ENCODE measurements around the gene ENDOU. TPM values are rescaled to one million over a fixed set of nuclear protein-coding genes. Genes with fewer than 3 reads are reported as not detected.

ENDOU gene
- total RNA-seq, 1 donor from 2014 or later: not detected

DNA sequence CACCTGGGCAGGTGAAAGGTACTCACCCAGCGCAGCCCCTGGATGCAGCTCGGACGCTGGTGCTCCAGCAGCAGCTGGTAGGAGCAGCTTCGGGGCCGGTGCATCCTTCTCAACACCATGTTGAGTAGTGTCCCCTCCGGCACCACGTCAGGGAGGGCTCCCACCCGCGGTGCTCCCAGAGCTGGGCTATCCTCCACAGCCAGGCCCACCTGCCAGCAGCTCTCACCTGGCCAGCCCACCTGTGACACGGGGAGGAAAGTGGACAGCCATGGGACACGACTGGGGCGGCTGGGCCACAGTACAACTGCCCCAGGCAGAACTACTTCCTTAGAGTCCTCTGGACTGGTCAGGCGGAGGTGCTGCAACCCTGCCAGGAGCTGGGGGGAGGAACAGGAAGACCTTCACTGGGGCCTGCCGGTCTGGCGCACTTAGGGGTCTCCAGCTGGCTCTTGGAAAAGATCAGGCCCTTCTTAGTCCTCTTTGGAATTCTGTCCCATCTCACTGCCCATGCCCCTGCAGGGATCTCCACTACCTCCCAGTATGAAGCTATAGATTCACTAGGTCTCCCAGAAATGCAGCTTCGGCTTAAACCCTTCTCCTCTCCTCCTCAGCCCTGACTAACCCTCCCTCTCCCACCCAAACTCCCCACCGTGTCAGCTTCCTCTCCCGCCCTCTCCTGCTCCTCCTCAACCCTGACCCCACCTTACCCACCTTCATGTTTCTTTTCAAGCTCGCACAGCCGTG is 32.7 kb upstream of the ENDOU start:
- ATAC-seq (peak; percentile 19), DNase-seq (ENCODE audit: low spot score) (no peak)

- no peak for ATAC-seq
- no peak for DNase-seq (ENCODE audit: low spot score)
Measured at GRCh38 chr12:47757364-47757839, 32.1 kb upstream of the ENDOU start.

DNA sequence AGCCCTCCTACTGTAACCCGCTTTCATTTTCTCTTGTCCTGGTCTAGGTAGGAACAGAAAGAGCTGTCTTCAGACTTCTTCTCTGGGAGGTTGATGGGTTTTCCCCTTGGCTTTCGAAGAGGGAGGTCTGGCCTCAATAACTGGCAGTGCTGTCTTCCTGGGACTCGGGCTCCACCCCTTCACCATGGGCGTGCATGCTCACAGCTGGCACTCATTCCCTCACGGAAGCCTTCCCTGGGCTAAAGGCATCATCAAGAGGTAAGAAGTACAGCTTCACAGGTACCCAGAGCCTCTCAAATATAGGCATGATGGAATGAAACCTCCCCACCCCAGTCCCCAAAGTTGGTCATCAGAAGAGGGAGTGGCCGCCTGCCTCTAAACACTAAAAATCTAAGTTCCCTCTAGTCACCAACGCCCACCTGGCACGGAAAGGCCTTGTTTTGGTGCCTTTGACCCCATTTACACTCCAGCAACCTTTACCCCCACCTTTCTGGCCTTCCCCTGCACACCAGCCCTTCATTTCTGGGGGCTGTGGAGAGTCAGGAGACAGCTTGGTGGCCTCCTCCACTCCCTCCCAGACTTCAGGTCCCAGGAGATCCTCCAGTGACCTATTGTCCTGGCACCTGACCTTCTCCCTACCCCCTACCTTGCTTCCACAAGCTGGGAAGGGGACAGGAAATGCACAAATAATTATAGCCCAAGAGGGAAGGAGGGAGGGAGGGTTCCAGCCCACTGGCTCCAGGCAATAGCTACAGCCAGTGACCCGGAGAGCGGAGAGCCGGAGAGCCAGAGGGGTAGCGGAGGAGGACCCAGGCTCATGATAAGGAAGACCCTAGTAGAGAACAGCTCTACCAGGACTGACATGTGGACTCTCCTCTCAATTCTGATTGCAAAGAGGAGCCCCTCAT is 30.6 kb upstream of the ENDOU start:
- DNase-seq (ENCODE audit: low spot score): no peak
- no peak for ATAC-seq

- no peak for DNase-seq (ENCODE audit: low spot score)
- no peak for ATAC-seq
Measured at GRCh38 chr12:47754881-47755280, 29.6 kb upstream of the ENDOU start.

GRCh38 chr12:47754126-47754525 is 28.8 kb upstream of the ENDOU start:
- ATAC-seq (no peak), DNase-seq (ENCODE audit: low spot score) (no peak)

DNA sequence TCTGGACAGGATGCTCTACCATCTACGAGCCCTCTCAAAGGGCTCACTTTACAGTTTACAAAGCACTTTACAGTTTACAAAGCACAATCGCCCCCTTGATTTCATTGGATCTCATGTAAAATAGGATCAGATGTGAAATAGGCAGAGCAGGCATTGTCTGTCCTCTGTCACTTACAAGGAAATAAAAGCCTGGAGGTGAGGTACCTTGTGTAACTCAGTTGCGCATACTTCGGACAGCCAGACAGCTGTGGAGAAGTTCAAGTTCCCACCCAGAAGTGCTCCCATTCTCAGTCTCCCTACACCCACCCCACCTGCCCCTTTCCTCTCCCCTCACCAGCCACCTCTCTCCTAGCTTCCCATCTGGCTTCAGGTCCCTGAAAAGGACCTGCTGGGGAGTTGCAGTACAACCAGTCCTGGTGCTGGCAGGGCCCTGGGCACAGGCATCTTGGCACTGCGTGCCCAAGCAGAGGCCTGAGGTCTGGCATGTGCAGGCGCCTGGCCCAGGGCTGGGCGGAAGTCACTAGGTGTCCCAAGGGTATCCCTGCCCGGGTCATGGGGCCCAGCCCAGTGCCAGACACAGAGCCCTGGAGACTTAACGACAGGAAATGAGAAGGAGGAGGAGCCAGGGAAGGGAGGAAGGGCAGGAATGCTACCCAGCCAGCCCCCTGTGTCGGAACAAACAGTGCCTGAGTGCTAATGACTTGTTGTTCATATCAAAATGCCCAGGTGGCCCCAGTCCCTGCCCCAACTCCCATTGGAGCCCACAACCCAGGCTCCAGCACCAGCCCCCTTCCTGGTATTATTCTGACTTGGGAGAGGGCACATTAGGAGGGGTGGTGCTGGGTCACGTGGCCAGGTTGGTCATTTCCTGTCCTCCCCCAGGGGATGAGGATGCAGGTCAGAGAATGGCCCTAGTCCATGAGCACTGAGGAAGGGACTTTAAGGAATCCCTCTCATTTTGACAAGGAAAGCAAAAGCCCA is 28.0 kb upstream of the ENDOU start:
- peak; percentile 46 for ATAC-seq
- no peak for DNase-seq (ENCODE audit: low spot score)

DNA sequence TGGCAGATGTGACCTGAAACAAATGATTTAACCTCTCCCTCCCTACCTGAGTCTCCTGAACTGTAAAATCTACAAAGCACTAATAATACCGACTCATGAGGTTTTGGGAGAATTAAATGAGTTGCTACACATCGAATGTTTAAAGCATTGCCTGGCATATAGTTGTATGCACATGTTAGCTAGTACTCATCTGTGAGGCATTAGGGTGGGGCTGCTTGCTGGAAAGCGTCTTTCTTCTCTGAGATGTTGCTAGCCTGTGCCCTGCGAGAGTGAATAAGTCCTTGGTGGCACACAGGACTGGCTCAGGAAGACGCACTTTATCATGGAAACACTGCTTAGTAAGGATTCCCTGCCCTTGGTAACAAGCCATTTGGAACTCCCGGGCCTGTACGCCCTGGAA is 27.3 kb upstream of the ENDOU start:
- DNase-seq (ENCODE audit: low spot score) (no peak), ATAC-seq (no peak)

DNA sequence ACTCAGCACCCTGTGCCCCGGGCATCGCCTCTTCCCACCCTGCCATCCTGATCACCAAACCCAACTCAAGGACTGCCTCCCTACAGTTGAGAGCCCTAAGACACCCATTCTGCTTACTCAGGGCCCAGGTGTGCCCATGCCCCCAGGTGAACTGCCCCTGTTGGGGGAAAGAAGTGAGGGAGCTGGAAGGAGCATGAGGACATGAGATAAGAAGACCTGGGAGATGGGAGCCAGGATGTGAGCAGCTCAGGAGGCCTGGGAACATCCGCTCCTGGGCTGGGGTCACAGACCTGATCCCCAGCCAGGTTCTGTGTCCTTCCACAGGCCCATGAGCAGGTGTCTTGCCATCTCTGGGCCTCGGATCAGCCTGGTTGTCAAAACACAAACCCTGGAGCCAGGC is 26.8 kb upstream of the ENDOU start:
- ATAC-seq (no peak), DNase-seq (ENCODE audit: low spot score) (no peak)

DNA sequence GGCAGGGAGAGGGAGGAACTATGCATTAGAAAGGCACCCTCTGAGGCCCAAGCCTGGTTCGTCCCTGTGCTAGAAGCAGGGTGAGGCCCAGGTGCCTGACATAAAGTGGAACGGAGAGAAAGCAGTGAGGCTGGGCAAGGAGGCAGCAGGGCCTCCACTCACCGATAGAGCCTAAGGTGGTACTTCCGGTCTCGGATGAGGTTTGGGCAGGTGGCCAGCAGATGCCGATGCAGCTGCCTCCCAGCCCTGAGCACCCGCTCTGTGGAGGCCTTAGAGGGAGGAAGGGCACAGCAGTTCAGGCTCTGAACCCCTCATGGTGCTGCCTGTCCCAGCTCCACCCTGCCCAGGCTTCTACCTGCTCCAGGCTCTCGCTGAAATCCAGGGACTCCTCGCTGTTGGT is 26.3 kb upstream of the ENDOU start:
- no peak for DNase-seq (ENCODE audit: low spot score)
- no peak for ATAC-seq

DNA sequence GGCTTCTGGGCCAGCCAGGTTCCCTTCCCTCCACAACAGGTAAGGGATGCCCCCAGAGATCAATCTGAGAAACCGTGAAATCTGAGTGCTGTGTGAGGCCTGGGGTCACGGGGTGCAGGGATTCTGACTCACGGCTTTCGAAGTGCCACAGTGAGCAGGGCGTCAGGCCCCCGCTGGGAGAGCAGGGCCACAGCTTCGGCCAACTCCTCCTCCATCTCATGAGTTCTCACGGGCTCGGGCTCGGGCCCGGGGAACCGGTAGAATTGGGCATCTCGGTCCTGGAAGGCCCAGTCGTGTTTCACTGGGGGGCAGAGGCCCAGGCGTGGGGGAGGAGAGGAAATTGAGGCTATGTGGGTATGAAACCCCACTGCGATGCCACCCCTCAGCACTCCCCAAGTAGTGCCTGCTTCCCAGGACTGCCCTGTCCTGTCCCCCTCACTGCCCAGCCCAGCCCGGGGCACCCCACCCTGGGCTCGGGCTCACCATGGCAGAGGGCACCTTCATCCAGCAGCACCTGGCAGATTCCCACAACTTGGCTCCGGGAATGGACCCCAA is 25.7 kb upstream of the ENDOU start:
- DNase-seq (ENCODE audit: low spot score): no peak
- no peak for ATAC-seq

DNA sequence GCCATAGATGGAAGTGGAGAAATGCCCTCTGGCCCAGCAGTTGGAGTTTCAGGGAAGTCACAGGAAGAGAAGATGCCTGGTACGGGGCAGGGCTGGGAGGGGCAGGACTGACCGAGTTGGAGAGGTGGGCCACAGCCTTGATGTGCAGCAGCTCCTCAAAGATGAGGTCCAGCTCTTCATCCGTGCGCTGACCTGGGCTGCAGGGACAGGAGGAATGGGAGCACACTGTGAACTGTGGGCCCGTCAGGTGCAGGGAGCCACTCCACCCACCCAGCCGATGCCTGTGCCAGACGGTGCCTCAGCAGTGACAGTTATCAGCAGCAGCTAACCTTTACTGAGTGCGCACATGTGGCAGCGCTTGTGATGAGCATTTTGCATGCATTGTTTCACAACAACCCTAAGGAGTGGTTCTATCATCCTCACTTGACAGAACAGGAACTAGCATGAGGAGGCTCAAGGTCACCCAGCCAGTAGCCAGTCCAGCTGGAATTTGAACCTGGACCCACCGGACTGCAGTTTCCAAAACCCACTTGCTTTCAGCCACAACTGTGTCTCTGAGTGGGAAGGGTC is 25.0 kb upstream of the ENDOU start:
- DNase-seq (ENCODE audit: low spot score) (no peak), ATAC-seq (no peak)

DNA sequence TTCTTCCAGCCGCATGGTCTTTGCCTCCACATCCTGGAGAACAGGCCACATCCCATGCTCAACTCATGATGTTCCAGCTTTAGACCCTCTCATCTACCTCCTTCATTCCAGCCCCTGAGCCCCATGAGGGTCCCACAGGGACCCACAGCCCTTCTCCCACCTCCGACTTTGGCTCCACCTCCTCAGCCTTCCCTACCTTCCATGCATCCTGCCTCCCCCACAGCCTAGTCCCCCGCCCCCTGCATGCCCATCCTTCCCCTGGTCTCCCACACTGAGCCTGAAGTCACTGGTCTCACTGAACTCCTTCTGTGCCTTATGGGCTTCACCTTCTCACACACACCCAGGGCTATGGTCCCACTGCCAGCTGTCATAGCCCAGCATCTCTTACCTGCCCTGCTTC is 23.6 kb upstream of the ENDOU start:
- ATAC-seq (no peak), DNase-seq (ENCODE audit: low spot score) (no peak)

DNA sequence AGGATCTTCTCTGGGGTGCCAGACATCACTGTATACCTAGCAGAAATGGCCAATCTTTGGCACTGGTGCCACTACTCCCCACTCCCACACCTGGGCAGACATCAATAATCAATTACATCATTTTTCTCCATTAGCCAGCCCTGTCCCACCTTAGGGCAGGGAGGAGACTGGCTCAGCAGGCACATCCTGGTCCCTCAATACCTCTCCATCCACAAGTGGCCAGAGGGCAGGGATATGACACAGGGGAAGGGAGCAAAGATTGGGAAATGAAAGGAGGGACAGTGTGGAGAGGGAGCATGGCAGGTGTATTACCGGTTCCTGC is 23.2 kb upstream of the ENDOU start:
- no peak for DNase-seq (ENCODE audit: low spot score)
- ATAC-seq: no peak

DNA sequence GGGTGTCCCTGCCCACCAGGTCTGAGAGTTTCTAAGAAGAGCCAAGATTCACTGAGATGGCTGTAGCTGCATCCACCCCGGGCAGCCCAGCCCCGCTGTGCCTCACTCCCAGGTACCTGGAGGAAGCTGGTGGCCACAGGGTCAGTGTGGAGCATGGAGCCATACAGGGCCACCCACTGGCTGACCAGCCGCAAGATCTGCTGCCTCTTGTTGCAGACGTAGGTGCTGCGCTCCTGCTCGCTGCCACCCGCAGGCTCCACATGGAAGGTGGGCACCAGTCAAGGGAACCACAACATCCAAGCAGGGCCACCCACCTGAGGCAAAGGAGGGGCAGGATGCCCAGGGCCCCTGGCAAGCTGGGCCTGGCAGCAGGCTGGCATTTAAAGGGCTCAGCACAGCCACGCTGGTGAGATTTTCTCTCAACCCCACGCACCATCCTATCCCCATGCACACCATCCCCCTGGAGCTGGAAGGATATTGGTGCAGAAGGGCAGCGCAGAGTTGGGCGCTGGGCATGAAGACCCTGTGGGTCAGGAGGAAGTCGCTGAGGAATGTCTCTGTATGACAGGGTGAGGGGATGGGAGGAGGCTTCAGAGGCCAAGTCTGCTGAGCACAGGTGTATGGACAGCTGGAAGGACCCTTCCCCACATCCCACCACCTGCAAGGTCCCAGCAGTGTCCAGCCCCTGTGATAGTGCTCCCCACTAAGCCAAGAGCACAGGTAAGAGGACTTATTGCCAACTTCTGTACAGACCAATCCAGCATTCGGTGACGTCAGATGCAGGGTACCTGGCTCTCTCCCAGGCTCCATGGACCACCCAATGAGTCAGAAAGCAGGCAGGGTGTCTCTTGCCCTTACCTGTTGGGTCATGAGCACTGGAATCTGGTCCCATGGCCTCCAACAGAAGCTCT is 22.6 kb upstream of the ENDOU start:
- no peak for ATAC-seq
- DNase-seq (ENCODE audit: low spot score): no peak

GRCh38 chr12:47747126-47747525 is 21.8 kb upstream of the ENDOU start:
- ATAC-seq (no peak), DNase-seq (ENCODE audit: low spot score) (no peak)

DNA sequence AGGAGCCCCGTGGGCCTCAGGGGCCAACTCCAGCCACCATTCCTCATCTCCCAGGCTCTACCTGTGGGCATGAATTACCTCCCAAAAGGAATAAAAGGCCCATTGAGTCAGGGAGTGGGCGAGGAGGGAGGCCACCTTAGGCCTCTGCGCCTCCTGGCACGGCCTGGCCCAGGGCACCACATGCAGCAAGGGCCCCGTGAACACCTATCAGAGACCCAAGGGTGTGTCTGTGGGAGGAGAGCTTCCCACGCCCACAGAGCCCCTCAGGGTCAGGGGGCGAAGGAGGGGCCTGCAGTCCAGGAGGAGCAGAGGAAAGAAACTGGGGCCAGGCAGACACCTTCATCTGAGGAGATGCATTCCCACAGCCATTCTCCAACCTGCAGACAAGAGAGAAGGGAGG is 21.2 kb upstream of the ENDOU start:
- DNase-seq (ENCODE audit: low spot score) (no peak), ATAC-seq (no peak)

DNA sequence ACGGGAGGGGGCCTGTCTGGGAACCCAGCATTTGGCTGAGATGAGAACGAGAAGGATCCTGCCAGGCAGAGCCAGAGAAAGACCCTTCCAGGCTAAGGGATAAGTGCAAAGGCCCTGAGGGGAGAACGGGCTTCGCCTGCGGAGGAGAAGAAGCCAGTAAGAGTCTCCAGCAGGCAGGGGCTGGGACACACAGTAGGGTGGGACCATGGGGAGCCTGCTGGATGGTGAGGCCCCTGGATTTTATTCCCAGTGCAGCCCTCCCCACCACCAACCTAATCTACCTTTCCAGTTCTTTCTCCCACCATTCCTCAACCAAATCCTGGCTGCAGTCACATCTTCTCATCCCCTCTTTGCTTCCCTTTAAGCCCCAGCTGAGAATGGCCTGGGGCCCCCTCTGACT is 20.8 kb upstream of the ENDOU start:
- DNase-seq (ENCODE audit: low spot score) (no peak), ATAC-seq (no peak)

GRCh38 chr12:47745485-47746041 is 20.3 kb upstream of the ENDOU start:
- ATAC-seq (no peak), DNase-seq (ENCODE audit: low spot score) (no peak)

DNA sequence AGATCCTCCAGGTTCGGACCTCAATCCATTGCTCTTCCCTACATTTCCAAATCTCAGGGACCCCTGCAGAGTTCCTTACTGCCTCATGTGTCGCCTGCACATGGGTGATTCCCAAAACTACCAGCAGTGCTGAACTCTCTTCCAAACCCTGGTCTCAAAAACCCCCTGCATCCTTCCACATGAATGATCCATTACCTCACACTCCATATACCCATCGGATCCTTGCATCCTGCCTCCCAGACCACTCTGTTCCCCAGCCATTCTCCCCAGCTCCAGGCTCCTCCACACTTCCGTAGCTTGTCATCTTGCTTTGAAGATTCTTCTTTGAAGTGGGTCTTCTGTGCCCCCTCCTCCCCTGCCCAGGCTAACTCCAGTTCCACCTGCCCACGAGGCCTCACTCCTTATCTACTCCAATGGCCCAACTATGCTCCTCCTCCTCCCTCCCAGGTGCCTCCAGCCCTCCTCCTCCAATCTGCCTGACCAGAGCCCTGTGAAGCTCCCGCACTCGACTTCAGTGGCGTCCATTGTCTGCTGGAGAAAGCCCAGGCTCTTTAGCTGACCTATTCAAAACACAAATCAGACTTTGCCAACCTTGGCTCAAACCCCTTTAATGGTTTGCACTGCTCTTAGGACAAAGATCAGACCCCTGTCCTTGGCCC is 19.6 kb upstream of the ENDOU start:
- no peak for DNase-seq (ENCODE audit: low spot score)
- ATAC-seq: no peak

All from left lobe of liver (tissue), 2 donors.